ENCODE results near the gene ERVK3-1. TPM values are rescaled to one million over a fixed set of nuclear protein-coding genes. Genes with fewer than 3 reads are reported as not detected.

Gene ERVK3-1
- total RNA-seq, 2 experiments from 2014 or later = 40.6 to 43.0 TPM

DNA sequence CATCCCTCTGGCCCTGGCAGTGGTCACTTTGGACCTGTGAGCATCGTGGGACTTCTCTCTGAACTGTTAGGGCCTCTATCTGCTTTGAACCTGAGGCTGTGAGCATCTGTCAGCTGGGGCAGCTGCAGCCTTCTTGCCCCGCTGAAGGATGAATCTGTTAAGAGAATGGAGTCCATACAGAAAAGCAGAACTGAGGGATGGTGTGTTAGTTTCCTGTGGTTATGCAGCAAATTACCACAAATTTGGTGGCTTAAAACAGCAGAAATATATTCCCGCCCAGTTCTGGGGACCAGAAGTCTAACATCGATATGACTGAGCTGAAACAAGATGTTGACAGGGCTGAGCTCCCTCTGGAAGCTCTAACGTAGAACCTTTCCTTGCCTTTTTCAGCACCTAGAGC, 59.0 kb downstream of the ERVK3-1 start:
- H3K4me1 Mint-ChIP-seq (ENCODE audit: low read depth) = peaks cover 11% of the 10 kb centered on the region
- no peak overlapping the region for H3K27ac Mint-ChIP-seq
- ATAC-seq (no peak), DNase-seq (no peak)
- TF ChIP-seq, protein P1, sequence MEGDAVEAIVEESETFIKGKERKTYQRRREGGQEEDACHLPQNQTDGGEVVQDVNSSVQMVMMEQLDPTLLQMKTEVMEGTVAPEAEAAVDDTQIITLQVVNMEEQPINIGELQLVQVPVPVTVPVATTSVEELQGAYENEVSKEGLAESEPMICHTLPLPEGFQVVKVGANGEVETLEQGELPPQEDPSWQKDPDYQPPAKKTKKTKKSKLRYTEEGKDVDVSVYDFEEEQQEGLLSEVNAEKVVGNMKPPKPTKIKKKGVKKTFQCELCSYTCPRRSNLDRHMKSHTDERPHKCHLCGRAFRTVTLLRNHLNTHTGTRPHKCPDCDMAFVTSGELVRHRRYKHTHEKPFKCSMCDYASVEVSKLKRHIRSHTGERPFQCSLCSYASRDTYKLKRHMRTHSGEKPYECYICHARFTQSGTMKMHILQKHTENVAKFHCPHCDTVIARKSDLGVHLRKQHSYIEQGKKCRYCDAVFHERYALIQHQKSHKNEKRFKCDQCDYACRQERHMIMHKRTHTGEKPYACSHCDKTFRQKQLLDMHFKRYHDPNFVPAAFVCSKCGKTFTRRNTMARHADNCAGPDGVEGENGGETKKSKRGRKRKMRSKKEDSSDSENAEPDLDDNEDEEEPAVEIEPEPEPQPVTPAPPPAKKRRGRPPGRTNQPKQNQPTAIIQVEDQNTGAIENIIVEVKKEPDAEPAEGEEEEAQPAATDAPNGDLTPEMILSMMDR (IDR thresholded peaks at IDR 0.05) = no peak
- no peaks in the 10 kb centered on the region for H3K9me3 Mint-ChIP-seq
- ChIA-PET POLR2A (interaction anchor here (1.1 to 3.9 kb wide), 4 partner anchors 10 to 32 kb away, joined by 4 to 30 read pairs (median 10); no protein-coding TSS in a partner anchor), CTCF (interaction anchor here (1.0 to 2.3 kb wide), 2 partner anchors 58 to 155 kb away, joined by 3 to 13 read pairs; partner anchors contain the start of gene ZBTB45)
- H3K4me3 Mint-ChIP-seq = no peak overlapping the region
- intact Hi-C loops (cut with micrococcal nuclease) = no loop called here
- no peaks in the 10 kb centered on the region for H3K27me3 Mint-ChIP-seq
- H3K36me3 Mint-ChIP-seq (ENCODE audit: low read depth) = no peaks in the 10 kb centered on the region

Small RNA genes lying within 50 kb of the gene (microRNA-seq; reads per million reads assigned to microRNA genes)
- not detected for gene MIR6806 (ENCODE audit: borderline microRNAs expressed, borderline replicate concordance)

Other genes starting within 250 kb of the ERVK3-1 start
- gene ZNF135, start 246.1 kb upstream of the ERVK3-1 start, total RNA-seq = 1 to 10 TPM; 1.2 to 1.4 TPM
- gene ZSCAN18, start 207.1 kb upstream of the ERVK3-1 start, total RNA-seq = 10 to 100 TPM; 27.0 to 31.7 TPM
- gene ZNF329, start 154.6 kb upstream of the ERVK3-1 start, total RNA-seq = 1 to 10 TPM; 6.0 to 6.2 TPM
- gene ZNF274, start 122.3 kb upstream of the ERVK3-1 start, total RNA-seq = 10 to 100 TPM; 24.0 to 25.9 TPM
- 10 to 100 TPM; 49.8 to 52.3 TPM for gene ZNF544, start 76.5 kb upstream of the ERVK3-1 start, total RNA-seq
- 1 to 10 TPM; 5.2 to 5.8 TPM for gene ZNF8, start 26.4 kb upstream of the ERVK3-1 start, total RNA-seq
- gene ZSCAN22, start 21.6 kb downstream of the ERVK3-1 start, total RNA-seq = 1 to 10 TPM; 2.6 to 2.9 TPM
- gene A1BG, start 48.1 kb downstream of the ERVK3-1 start, total RNA-seq = 10 to 100 TPM; 35.2 to 36.2 TPM
- 1 to 10 TPM; 1.3 to 1.6 TPM for gene ZNF497, start 57.4 kb downstream of the ERVK3-1 start, total RNA-seq
- gene ZNF837, start 75.7 kb downstream of the ERVK3-1 start, total RNA-seq = 1 to 10 TPM; 1.5 to 1.6 TPM
- gene RPS5, start 81.9 kb downstream of the ERVK3-1 start, total RNA-seq = 1,000 to 10,000 TPM; 1,906 to 1,936 TPM
- gene RNF225, start 90.3 kb downstream of the ERVK3-1 start, total RNA-seq = 1 to 10 TPM in 1 of 2 experiments, under 1 TPM in 1; 0.81 to 1.1 TPM
- gene ZNF584, start 103.3 kb downstream of the ERVK3-1 start, total RNA-seq = 10 to 100 TPM; 12.0 to 14.3 TPM
- gene ZNF132, start 134.8 kb downstream of the ERVK3-1 start, total RNA-seq = 1 to 10 TPM; 3.4 to 3.8 TPM
- gene ZNF324B, start 146.2 kb downstream of the ERVK3-1 start, total RNA-seq = 1 to 10 TPM; 7.6 to 8.2 TPM
- gene ZNF324, start 161.7 kb downstream of the ERVK3-1 start, total RNA-seq = 10 to 100 TPM in 1 of 2 experiments, 1 to 10 TPM in 1; 8.1 to 10.1 TPM
- gene ZNF446, start 171.0 kb downstream of the ERVK3-1 start, total RNA-seq = 1 to 10 TPM; 3.5 to 4.0 TPM
- gene SLC27A5, start 206.6 kb downstream of the ERVK3-1 start, total RNA-seq = 10 to 100 TPM; 21.7 to 26.6 TPM
- gene ZBTB45, start 214.4 kb downstream of the ERVK3-1 start, total RNA-seq = 1 to 10 TPM; 7.4 to 7.9 TPM
- 100 to 1,000 TPM; 527 to 550 TPM for gene TRIM28, start 238.7 kb downstream of the ERVK3-1 start, total RNA-seq
- gene CHMP2A, start 249.7 kb downstream of the ERVK3-1 start, total RNA-seq = 10 to 100 TPM; 88.3 to 90.0 TPM

Measured in activated CD8-positive, alpha-beta T cell treated with anti-CD3 and anti-CD28 coated beads for 36 hours (primary cell).